HG02981 (cell line): ENCODE results near the gene NEK8.
A peak's percentile ranks its signal among the peaks of the same experiment; 100 is the strongest.

ENCODE experiments used
- ATAC-seq: cut with Tn5 transposase; IDR thresholded peaks from one replicate; pipeline ENCODE4 v1.9.1; 2021; ENCODE audit warnings: mild to moderate bottlenecking, moderate library complexity; ENCODE audit not compliant: unreplicated experiment

Gene NEK8

DNA sequence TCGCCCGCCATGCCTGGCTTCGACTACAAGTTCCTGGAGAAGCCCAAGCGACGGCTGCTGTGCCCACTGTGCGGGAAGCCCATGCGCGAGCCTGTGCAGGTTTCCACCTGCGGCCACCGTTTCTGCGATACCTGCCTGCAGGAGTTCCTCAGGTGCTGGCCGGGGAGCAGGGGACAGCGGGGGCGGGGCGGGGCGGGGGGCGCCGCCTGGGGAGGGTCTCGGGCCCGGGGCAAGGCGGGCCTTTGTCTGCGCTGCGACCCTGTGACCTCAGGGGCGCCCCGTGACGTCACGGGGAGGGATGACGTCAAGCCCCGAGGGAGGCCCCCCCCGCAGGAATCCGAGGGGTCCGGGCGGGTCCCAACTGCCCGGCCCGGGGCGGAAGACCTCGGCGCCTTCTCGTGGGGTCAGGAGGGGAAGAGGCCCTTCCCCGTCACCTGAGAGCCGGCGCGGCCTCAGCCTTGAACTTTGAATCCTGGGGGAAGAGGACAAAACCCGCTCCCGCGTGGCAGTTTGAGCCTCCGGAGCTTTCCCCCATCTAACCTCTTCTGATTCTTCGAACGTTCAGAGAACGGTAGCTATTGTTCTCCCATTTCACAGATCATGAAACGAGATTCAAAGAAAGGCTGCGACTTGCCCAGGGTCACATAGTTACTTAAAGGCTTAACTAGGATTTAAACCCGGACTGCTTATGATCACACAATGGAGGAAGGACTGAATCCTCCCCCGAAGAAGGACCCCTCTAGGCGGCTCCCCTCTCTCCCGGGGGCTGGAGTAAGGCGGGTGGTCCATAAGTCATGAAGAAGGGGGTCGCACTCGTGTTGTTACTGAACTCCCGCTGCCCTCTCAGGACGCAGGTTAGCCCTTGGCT is 15.8 kb downstream of the NEK8 start:
- no peak for ATAC-seq

DNA sequence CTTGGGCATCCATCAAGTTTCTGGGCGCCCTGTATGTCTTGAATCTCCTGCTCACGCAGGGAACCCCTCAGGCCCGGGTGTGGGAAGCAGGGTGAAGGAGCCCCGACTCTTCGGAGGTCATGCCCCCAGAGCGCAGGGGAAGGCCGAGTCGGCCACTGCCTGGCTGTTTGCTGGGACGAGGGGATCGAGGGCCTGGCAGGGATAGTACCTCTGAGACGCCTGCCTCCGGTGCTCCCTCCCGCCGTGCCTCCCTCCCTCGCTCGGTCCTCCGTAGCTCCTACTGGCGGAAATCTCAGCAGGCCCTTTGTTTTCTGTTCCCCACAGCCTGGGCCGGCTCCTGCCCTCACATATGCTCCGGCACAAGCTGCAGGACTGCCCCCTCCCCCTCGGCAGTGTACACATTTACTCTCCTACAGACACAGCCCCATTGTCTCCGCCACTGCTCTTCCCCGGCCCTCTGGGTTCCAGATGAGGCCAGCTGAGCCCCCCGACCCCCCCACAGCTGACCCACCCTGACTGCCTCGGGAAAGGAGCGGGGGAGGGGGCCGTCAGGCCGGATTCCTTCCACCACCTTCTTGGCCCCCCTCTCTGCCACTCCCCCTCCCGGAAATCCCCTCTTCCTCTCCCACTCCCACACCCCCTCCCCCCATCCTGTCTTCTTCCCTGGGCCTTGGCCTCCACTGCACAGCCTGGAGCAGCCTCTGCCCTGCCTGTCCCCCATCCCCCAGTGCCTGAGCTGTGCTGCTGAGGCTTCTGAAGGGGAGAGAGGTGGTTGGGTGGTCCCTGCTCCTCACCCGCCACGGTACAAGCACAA is 16.6 kb downstream of the NEK8 start:
- ATAC-seq: no peak

DNA sequence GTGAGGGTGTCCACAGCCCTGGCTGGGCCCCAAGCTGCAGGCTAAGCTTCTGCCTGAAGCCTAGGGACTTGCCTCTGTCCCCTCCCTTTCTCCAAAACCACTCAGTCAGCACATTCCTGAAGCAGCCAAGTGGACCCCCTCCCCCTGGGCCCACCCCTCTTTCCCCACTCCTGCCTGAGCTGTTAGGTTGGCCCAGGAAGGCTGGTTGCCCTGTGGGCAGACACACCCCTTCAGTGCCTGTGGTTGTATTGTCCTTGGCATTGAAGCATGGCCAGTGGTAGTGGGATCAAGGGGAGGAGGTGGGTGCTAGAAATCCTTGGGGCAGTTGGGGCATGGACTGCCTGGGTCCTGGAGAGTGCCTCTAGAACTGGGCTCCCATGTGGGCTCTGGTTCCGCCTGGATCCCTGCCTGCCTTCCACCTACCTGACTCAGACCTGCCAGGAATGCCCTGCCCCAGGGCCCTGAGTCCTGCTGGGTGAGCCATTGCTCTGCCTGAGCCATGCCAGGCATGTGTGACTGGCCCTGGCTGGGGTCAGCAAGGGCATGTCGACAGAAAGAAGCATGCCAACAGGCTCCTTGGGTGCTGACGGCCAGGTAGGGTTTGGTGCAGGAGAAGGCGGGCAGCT is 17.3 kb downstream of the NEK8 start:
- no peak for ATAC-seq

DNA sequence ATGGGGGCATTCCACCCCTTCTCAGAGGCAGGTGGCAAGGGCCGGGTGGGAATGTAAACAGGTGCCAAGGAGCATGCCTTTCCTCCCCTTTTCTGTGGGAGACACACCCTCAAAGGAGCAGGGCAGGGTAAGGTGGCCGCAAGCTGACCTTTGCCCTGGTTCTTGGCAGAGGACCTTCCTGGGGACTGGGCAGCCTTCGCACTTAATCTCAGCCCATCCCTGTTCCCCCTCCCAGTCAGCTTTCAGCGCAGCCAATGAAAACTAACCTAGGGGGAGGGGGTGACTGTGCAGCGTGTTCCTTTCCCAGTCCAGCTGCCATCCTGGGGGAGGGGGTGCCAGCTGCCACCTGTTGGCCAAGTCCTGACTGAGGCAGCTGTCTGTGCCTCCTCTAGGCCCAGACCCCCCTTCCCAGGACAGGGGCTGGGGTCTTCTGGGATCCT is 18.0 kb downstream of the NEK8 start:
- no peak for ATAC-seq

DNA sequence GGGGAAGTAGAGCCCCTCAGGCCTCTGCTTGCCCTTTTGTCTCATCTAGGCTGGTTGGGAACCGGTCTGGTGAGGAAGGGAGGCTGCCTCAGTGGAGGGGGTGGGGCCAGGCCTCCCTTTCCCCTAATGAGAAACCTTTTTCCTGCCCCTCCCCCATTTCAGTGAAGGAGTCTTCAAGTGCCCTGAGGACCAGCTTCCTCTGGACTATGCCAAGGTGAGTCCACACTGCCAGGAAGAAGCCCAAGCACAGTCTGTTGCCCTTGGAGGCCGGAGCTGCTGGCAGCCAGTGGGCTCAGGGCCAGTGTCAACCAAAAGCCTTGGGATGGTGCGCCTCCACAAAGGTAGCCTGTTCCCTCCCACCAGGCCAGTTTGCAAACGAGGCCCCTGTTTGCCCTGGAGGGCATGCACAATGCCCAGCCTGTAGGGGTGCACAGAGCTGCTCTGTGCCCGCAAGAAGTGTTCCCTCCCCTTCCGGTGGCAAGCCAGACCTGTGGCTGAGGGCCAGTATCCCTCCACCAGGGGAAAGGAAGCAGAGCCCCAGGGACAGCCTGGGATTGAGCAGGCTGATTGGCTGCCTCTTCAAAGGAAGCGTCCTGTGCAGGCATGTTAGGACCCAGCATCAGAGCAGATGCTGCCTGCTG is 18.6 kb downstream of the NEK8 start:
- ATAC-seq: no peak

DNA sequence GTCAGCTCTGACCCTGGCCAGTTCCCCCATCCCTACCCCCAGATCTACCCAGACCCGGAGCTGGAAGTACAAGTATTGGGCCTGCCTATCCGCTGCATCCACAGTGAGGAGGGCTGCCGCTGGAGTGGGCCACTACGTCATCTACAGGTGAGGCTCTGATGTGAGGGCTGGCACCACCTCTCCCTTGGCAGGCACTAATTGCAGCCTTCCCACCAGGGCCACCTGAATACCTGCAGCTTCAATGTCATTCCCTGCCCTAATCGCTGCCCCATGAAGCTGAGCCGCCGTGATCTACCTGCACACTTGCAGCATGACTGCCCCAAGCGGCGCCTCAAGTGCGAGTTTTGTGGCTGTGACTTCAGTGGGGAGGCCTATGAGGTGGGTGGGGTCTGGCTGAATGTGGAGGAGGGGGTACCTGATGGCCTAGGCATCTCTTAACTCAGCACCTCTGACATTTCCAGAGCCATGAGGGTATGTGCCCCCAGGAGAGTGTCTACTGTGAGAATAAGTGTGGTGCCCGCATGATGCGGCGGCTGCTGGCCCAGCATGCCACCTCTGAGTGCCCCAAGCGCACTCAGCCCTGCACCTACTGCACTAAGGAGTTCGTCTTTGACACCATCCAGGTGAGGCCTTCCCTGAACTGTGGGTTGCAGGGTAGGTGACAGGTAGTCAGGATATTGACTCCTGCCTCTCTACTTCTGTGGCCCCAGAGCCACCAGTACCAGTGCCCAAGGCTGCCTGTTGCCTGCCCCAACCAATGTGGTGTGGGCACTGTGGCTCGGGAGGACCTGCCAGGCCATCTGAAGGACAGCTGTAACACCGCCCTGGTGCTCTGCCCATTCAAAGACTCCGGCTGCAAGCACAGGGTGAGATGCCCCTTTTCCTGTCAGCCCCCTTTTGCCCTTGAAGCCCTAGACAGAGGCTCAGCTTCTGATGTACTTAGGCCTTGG is 19.5 kb downstream of the NEK8 start:
- ATAC-seq: no peak

DNA sequence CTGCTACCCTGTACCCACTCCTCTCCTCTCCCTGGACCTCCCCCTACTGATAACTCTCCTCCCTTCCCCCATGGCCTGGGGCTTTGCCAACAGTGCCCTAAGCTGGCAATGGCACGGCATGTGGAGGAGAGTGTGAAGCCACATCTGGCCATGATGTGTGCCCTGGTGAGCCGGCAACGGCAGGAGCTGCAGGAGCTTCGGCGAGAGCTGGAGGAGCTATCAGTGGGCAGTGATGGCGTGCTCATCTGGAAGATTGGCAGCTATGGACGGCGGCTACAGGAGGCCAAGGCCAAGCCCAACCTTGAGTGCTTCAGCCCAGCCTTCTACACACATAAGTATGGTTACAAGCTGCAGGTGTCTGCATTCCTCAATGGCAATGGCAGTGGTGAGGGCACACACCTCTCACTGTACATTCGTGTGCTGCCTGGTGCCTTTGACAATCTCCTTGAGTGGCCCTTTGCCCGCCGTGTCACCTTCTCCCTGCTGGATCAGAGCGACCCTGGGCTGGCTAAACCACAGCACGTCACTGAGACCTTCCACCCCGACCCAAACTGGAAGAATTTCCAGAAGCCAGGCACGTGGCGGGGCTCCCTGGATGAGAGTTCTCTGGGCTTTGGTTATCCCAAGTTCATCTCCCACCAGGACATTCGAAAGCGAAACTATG is 20.4 kb downstream of the NEK8 start:
- no peak for ATAC-seq

DNA sequence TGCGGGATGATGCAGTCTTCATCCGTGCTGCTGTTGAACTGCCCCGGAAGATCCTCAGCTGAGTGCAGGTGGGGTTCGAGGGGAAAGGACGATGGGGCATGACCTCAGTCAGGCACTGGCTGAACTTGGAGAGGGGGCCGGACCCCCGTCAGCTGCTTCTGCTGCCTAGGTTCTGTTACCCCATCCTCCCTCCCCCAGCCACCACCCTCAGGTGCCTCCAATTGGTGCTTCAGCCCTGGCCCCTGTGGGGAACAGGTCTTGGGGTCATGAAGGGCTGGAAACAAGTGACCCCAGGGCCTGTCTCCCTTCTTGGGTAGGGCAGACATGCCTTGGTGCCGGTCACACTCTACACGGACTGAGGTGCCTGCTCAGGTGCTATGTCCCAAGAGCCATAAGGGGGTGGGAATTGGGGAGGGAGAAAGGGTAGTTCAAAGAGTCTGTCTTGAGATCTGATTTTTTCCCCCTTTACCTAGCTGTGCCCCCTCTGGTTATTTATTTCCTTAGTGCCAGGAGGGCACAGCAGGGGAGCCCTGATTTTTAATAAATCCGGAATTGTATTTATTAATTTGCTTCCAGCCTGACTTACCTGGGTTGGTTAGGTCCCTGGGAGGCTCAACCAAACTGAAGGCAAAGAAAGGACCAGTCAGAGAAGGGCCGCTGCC is 21.1 kb downstream of the NEK8 start:
- ATAC-seq: peak; percentile 5

DNA sequence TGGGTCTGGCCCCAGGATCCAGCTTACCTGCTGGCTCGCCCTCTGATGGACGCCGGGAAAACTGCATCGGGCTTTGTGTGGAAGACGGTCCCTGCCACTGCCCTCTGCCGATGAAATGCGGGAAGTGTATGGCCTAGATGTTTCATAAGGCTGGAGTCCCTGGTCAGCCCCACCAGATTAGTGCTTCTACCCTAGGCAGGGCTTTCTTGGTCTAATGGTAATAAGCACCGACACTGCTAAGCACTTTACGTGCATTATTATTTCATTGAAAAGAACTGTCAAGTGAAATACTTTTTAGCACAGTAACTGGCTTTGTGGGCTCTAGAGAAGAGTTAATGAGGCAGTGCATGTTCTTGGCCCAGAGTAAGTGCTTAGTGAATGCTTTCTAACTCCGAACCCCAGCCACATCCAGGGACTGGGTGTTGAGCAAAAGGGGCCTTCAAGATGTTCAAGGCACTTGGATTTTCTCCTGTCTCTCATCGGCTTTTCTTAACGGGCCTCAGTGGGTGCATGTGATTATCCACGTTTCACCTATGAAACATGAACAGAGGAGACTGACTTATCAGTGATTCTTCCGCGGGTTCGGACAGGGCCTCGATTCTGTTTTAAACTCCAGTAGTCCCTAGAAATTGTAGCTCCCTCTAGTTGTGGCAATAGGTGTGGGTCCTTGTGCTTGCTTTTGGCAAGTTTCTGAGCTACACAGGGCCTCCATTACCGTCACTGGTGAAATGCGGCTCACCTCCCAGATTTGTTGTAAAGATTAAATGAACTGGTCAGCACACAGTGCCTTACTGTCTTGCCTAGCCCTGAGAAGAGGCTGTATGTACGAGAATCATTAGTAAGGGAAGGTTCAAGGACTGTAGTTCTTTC is 21.8 kb downstream of the NEK8 start:
- peak; percentile 64 for ATAC-seq

DNA sequence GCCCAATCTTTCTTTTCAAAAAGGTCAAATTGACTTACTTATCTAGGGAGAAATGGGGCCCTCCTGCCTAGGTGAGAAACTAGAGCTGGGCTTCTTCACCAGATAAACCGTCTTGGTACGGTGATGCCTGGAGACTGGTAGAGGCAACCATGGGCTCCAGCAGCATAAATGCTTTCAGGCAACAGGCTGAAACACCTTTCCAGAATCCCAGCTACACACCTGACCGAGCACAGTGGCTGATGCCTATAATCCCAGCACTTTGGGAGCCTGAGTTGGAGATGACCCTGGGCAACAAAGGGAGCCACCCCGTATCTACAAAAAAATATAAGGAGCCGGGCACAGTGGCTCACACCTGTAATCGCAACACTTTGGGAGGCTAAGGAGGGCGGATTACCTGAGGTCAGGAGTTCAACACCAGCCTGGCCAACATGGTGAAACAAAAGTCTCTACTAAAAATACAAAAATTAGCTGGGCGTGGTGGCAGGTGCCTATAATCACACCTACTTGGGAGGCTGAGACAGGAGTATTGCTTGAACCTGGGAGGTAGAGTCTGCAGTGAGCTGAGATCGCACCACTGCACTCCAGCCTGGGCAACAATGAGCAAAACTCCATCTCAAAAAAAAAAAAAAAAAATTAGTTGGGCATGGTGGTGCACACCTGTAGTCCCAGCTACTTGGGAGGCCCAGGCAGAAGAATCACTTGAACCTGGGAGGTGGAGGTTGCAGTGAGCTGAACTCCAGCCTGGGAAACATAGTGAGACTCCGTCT is 23.2 kb downstream of the NEK8 start:
- ATAC-seq: no peak

DNA sequence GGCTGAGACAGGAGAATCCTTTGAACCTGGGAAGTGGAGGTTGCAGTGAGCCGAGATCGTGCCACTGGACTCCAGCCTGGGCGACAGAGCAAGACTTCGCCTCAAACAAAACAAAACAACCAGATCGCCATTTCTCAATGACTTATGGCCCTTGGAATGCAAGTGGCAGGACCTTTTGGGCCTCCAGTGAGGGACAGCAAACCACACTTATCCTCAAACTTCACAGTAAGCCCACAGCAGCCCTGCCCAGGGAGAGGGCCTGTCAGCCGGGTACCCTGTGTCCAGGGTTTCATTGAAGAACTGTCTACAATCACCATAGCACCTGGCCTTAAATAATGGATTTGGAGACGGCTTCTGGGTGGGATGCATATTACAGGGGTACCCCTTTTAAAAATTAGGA is 26.9 kb downstream of the NEK8 start:
- ATAC-seq: no peak

DNA sequence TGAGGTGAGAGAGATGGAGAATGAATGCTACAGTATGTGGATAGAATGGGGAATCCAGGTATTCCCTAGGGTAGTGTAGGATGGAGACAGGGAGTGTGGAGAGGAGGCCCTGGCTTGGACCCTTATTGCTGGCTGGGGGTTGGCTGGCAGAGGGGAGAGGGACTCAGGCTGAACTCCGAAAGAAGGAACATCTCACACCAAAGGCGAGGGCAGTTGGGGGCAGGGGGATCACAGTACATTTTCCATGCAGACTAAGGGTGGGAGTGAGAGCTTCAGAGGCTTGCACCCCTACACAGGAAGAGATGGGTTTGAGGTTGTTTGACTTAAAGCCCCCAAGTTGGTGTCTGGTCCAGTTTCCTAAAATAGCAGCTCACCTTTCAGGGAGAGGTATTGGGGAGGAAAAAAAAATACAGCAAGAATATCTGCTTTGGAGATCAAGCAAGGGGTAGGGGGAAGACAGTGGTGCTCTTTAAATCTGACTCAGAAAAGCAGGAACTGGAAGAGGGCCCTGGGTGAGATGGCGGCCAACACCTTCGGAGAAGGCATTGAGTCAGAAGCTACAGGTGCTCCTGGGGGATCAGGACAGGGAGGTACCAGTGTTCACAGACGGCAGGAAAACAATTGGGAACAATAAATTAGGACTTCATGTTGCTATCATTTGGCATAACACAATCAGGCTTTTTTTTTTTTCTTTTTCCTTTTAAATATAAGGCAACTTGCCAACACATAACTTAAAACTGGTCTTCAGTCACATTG is 27.6 kb downstream of the NEK8 start:
- ATAC-seq: no peak

DNA sequence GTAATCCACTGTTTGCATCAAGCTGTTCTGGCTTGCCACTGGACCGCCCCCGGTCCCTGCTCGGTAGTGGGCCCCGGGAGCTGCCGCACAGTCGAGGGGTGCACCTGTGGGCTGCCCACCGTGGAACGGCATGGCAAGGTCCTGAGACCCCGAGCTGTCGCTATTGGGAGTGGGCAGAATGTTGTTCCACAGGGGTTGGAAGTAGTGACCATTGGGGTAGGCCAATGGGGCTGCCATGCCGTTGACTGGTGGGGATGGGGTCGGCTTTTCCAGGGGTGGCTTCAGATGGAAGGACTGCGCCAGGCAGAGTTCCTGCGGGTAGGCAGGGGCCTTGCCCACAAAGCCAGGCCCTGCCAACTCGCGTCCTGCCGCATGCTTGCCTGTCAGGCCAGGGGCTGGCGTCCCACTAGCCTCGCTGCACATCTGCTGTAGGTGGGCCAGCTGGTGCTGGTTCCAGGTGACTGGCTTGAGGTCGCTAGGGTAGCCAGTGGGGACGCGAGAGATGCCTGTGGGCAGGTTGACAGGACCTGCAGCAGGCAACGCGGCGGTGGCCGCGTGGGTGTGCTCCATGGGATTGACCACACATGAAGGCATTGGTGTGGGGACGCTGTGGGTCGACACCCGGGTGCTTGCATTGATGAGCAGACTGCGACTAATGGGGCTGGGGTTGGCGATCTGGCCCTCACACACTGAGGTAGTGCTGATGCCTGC is 30.0 kb downstream of the NEK8 start:
- no peak for ATAC-seq

DNA sequence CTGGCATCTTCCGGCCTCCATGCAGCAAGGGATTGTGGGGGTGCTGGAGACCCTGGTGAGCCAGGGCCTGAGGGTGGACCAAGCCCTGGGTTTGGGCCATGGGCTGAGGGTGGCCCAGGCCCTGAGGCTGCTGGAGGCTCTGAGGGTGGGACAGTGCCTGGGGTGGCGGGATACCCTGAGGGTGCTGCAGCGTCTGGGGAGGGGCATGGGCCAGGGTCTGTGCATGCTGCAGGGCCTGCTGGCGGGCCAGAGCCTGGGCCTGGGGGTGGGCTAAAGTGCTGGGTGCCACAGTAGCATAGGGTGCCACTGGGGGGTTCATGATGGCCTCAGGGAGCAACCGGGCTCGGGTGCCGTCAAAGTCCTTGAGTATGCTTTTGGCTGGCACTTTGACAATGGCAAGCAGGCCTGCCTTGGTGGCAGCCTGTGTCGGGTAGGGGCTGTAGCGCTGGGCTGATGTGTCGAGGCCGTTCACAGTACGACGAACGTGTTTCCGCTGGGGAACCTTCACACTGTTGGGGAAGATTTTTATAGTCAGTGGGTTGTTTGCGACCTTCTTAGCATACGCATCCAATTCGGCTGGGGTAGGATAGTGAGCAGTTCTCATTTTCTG is 30.8 kb downstream of the NEK8 start:
- no peak for ATAC-seq
